ENCODE measurements around the gene GLB1L.

Gene GLB1L

DNA sequence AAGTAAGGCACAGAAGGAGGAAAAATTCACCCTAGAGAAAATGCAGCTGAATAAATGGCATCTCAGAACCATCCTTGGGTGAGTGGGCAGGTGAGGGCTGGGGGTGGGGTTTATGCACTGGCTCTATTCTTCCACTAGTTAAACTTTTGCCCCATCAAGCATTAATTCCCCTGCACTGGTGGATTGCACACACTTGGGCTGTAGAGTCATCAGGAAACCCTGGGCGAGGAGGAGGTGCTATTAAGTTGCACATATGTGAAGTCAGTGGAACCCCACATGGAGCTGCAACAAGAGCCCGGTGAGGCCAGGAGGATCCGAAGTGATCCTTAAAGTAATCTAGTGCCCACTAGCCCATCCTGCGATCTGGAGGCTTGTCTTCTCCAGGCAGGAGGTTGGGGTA is 27.1 kb upstream of the GLB1L start:
- H3K27ac Mint-ChIP-seq, result no peak overlapping the region
- H3K27me3 Mint-ChIP-seq (ENCODE audit: low read depth, poor library complexity), result peaks cover 40% of the 10 kb centered on the region
- no peaks in the 10 kb centered on the region for H3K36me3 Mint-ChIP-seq (ENCODE audit: low read depth)
- DNase-seq, result no peak
- TF ChIP-seq, protein P1, sequence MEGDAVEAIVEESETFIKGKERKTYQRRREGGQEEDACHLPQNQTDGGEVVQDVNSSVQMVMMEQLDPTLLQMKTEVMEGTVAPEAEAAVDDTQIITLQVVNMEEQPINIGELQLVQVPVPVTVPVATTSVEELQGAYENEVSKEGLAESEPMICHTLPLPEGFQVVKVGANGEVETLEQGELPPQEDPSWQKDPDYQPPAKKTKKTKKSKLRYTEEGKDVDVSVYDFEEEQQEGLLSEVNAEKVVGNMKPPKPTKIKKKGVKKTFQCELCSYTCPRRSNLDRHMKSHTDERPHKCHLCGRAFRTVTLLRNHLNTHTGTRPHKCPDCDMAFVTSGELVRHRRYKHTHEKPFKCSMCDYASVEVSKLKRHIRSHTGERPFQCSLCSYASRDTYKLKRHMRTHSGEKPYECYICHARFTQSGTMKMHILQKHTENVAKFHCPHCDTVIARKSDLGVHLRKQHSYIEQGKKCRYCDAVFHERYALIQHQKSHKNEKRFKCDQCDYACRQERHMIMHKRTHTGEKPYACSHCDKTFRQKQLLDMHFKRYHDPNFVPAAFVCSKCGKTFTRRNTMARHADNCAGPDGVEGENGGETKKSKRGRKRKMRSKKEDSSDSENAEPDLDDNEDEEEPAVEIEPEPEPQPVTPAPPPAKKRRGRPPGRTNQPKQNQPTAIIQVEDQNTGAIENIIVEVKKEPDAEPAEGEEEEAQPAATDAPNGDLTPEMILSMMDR (IDR thresholded peaks at IDR 0.05), result no peak
- no peaks in the 10 kb centered on the region for H3K9me3 Mint-ChIP-seq
- H3K4me1 Mint-ChIP-seq, result peaks cover 11% of the 10 kb centered on the region
- no peak overlapping the region for H3K4me3 Mint-ChIP-seq

DNA sequence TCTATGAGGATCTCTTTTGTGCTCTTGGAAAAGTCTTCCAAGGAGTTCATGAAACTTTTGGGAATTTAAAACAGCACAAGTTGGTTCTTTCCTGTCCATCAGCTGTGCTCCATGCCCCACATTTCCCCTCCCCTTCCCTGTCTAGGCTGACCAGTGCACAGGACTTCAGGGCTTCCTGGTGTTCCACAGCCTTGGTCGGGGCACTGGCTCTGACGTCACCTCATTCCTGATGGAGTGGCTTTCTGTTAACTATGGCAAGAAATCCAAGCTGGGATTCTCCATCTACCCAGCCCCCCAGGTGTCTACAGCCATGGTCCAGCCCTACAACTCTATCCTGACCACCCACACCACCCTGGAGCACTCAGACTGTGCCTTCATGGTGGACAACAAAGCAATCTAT is 25.8 kb upstream of the GLB1L start:
- H3K36me3 Mint-ChIP-seq (ENCODE audit: low read depth), result no peaks in the 10 kb centered on the region
- H3K4me1 Mint-ChIP-seq, result peaks cover 9% of the 10 kb centered on the region
- peaks cover 40% of the 10 kb centered on the region for H3K27me3 Mint-ChIP-seq (ENCODE audit: low read depth, poor library complexity)
- no peak overlapping the region for H3K27ac Mint-ChIP-seq
- no peak for DNase-seq
- TF ChIP-seq, protein P1 (IDR thresholded peaks at IDR 0.05), result no peak
- H3K4me3 Mint-ChIP-seq, result no peak overlapping the region
- no peaks in the 10 kb centered on the region for H3K9me3 Mint-ChIP-seq

DNA sequence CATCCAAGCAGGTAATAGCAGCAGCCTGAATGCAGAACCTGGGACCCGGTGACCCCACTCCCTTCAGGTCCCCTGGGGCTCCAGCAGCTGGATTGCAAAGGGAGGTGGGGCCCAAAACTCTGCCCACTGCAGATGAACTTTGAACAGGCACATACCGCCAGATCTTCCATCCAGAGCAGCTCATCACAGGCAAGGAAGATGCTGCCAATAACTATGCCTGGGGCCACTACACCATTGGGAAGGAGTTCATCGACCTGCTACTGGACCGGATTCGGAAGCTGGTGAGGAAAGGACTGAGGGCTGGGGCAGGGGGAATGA is 24.8 kb upstream of the GLB1L start:
- peaks cover 41% of the 10 kb centered on the region for H3K27me3 Mint-ChIP-seq (ENCODE audit: low read depth, poor library complexity)
- H3K4me1 Mint-ChIP-seq, result peaks cover 9% of the 10 kb centered on the region
- H3K4me3 Mint-ChIP-seq, result no peak overlapping the region
- H3K9me3 Mint-ChIP-seq, result no peaks in the 10 kb centered on the region
- TF ChIP-seq, protein P1 (IDR thresholded peaks at IDR 0.05), result no peak
- no peaks in the 10 kb centered on the region for H3K36me3 Mint-ChIP-seq (ENCODE audit: low read depth)
- peak overlapping the region; percentile 59 for H3K27ac Mint-ChIP-seq
- DNase-seq, result no peak

DNA sequence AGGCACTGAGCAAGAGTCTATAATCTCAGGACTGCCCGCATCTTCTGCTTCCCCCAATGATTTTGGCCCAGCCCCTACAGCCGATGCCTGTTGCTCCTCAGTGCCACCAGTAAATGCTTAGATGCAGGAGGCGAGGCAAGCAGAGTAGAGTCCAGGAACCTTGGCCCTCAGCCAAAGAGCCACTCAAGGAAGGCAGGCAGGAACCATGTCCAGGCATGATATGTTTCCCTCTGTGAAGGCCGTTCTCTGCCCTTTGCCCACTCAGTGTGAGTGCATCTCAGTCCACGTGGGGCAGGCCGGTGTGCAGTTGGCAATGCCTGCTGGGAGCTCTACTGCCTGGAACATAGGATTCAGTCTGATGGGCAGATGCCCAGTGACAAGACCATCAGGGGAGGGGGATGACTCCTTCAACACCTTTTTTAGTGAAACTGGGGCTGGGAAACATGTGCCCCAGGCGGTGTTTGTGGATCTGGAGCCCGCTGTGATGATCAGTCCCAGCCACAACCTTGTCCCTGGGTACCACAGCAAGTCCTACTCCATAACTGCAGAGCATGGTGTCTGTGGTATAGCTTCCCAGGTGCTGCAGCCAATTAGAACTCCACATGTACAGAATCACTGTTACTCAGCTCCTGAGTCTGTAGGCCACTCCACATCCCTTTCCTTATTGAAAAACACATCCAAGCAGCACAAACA is 24.3 kb upstream of the GLB1L start:
- no peak for DNase-seq
- peaks cover 3% of the 10 kb centered on the region for H3K4me1 Mint-ChIP-seq
- H3K27ac Mint-ChIP-seq, result no peak overlapping the region
- H3K27me3 Mint-ChIP-seq (ENCODE audit: low read depth, poor library complexity), result peaks cover 46% of the 10 kb centered on the region
- H3K36me3 Mint-ChIP-seq (ENCODE audit: low read depth), result no peaks in the 10 kb centered on the region
- no peaks in the 10 kb centered on the region for H3K9me3 Mint-ChIP-seq
- TF ChIP-seq, protein P1 (IDR thresholded peaks at IDR 0.05), result no peak
- H3K4me3 Mint-ChIP-seq, result no peak overlapping the region

DNA sequence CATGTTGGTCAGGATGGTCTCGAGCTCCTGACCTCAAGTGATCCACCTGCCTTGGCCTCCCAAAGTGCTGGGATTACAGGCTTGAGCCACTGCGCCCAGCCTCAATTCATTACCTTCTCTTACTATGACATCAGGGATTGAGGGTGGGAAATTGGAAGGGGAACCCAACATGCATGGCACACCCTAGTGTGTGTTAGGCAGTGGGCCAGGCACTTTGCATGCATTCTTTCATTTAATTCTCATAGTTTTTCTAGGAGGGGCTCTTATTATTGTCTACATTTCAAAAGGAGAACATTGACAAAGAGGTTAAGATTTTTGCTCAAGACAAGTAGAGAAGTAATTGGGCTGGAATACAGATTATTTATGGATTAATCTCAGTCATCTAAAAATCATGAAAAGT is 23.1 kb upstream of the GLB1L start:
- H3K27me3 Mint-ChIP-seq (ENCODE audit: low read depth, poor library complexity), result peaks cover 54% of the 10 kb centered on the region
- H3K4me3 Mint-ChIP-seq, result no peak overlapping the region
- DNase-seq, result no peak
- H3K27ac Mint-ChIP-seq, result no peak overlapping the region
- TF ChIP-seq, protein P1 (IDR thresholded peaks at IDR 0.05), result no peak
- H3K4me1 Mint-ChIP-seq, result no peaks in the 10 kb centered on the region
- H3K9me3 Mint-ChIP-seq, result no peaks in the 10 kb centered on the region
- no peaks in the 10 kb centered on the region for H3K36me3 Mint-ChIP-seq (ENCODE audit: low read depth)

DNA sequence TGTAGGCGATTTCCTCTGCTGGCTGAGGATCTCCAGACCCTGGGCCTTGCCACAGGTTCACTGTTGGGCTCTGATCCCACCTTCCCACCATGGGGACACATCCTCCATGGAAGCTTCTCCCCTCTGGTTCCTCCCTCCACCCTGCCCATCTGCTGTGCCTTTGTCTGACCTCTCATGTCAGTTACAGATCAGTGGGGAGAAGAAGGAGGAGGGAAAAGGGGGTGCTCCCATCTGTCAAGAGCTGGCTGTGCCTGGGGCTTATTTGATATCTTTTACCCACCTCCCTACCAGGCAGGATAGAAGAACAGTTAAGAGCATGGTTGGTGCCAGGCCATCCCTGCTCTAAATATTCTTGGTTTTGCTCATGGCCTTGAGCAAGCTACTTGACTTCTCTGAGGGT is 21.6 kb upstream of the GLB1L start:
- DNase-seq, result no peak
- H3K36me3 Mint-ChIP-seq (ENCODE audit: low read depth), result no peaks in the 10 kb centered on the region
- no peak overlapping the region for H3K4me3 Mint-ChIP-seq
- H3K9me3 Mint-ChIP-seq, result no peaks in the 10 kb centered on the region
- H3K27ac Mint-ChIP-seq, result no peak overlapping the region
- H3K27me3 Mint-ChIP-seq (ENCODE audit: low read depth, poor library complexity), result peaks cover 57% of the 10 kb centered on the region
- H3K4me1 Mint-ChIP-seq, result no peaks in the 10 kb centered on the region
- TF ChIP-seq, protein P1 (IDR thresholded peaks at IDR 0.05), result no peak

All from nephron progenitor cell (in vitro differentiated cells).